ENCODE measurements around the gene CROCC2.

GRCh38 chr2:241015439-241015838 lies 109.3 kb downstream of the CROCC2 start:
- TF ChIP-seq CTCF (IDR thresholded peaks at IDR 0.05; ENCODE audit: borderline replicate concordance, extremely low read depth, low read length, poor library complexity, severe bottlenecking) (no peak), EZH2 (IDR thresholded peaks at IDR 0.05; ENCODE audit: borderline replicate concordance, low read depth, low read length, severe bottlenecking) (no peak)

Data from DND-41 (cell line).